AG20443 (cell line): ENCODE data around the gene CPNE9.
A peak's percentile ranks its signal among the peaks of the same experiment; 100 is the strongest.

Experiments used
- DNase-seq: peaks from one replicate; pipeline ENCODE4 v3.0.0; 2012; ENCODE audit warnings: low spot score, mixed read lengths

Gene CPNE9

GRCh38 chr3:9703736-9704346, at the start of gene CPNE9:
Gene CPNE9 (plus strand): TSS chr3:9703833. CDS start chr3:9703997, 164 bp downstream.
- peak; percentile 61 for DNase-seq

- no peak for DNase-seq
Measured at GRCh38 chr3:9659849-9660248, 43.8 kb upstream of the CPNE9 start.

- no peak for DNase-seq
Measured at GRCh38 chr3:9660972-9661371, 42.7 kb upstream of the CPNE9 start.

GRCh38 chr3:9664119-9664751, 39.4 kb upstream of the CPNE9 start:
- no peak for DNase-seq

- no peak for DNase-seq
Measured at GRCh38 chr3:9666704-9667445, 36.8 kb upstream of the CPNE9 start.

- DNase-seq = no peak
Measured at GRCh38 chr3:9669277-9669676, 34.4 kb upstream of the CPNE9 start.

GRCh38 chr3:9669720-9670432, 33.8 kb upstream of the CPNE9 start:
- DNase-seq = peak; percentile 39

- DNase-seq = no peak
Measured at GRCh38 chr3:9673082-9673481, 30.6 kb upstream of the CPNE9 start.

- no peak for DNase-seq
Measured at GRCh38 chr3:9673752-9674151, 29.9 kb upstream of the CPNE9 start.

- DNase-seq = no peak
Measured at GRCh38 chr3:9675736-9676290, 27.8 kb upstream of the CPNE9 start.

- no peak for DNase-seq
Measured at GRCh38 chr3:9676785-9677184, 26.8 kb upstream of the CPNE9 start.

GRCh38 chr3:9678493-9678892, 25.1 kb upstream of the CPNE9 start:
- DNase-seq = no peak

- no peak for DNase-seq
Measured at GRCh38 chr3:9679476-9680080, 24.1 kb upstream of the CPNE9 start.

GRCh38 chr3:9681011-9681722, 22.5 kb upstream of the CPNE9 start:
- DNase-seq = no peak

GRCh38 chr3:9681723-9682081, 21.9 kb upstream of the CPNE9 start:
- DNase-seq = no peak

- DNase-seq = no peak
Measured at GRCh38 chr3:9682096-9682495, 21.5 kb upstream of the CPNE9 start.

GRCh38 chr3:9683426-9683825, 20.2 kb upstream of the CPNE9 start:
- DNase-seq = no peak

GRCh38 chr3:9685216-9686049, 18.2 kb upstream of the CPNE9 start:
- no peak for DNase-seq

- no peak for DNase-seq
Measured at GRCh38 chr3:9686050-9686550, 17.5 kb upstream of the CPNE9 start.

GRCh38 chr3:9686703-9687102, 16.9 kb upstream of the CPNE9 start:
- DNase-seq = no peak
